Stimulated activated CD4-positive, alpha-beta T cell treated with anti-CD3 and anti-CD28 coated beads, TNF-alpha, amount 100 ng/mL, for 48 hours (primary cell): Measurements from ENCODE around the gene ZNF593OS.

ENCODE experiments used
- DNase-seq, 3 donors: peaks; one replicate each; pipeline ENCODE4 v3.0.0-alpha.2; 2020; ENCODE audit warnings: low read depth in 3 of 3

The ZNF593OS gene

GRCh38 chr1:26126321-26127084, 45.1 kb downstream of the ZNF593OS start:
- DNase-seq: no peak

DNA sequence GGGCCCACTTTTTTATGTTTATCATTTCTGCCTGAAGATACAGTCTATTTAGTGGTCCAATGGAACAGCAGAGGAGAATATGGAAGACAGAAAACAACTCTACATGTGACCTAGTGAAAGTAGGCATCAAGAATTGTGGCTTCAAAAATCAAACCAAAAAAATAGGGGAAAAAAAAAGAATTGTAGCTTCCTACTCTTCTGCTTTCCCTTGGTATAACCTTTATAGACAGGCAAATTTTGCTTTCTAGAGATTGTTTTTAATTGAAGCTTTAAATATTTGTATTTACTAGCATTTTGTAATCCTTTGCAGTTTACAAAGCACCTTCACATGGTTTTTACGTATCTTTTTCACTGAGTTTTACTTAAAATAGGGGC, 45.7 kb downstream of the ZNF593OS start:
- DNase-seq: no peak

- DNase-seq: no peak
Observed at GRCh38 chr1:26125382-26125781, 46.2 kb downstream of the ZNF593OS start.

- no peak for DNase-seq
Observed at GRCh38 chr1:26124418-26125331, 47.0 kb downstream of the ZNF593OS start.

DNA sequence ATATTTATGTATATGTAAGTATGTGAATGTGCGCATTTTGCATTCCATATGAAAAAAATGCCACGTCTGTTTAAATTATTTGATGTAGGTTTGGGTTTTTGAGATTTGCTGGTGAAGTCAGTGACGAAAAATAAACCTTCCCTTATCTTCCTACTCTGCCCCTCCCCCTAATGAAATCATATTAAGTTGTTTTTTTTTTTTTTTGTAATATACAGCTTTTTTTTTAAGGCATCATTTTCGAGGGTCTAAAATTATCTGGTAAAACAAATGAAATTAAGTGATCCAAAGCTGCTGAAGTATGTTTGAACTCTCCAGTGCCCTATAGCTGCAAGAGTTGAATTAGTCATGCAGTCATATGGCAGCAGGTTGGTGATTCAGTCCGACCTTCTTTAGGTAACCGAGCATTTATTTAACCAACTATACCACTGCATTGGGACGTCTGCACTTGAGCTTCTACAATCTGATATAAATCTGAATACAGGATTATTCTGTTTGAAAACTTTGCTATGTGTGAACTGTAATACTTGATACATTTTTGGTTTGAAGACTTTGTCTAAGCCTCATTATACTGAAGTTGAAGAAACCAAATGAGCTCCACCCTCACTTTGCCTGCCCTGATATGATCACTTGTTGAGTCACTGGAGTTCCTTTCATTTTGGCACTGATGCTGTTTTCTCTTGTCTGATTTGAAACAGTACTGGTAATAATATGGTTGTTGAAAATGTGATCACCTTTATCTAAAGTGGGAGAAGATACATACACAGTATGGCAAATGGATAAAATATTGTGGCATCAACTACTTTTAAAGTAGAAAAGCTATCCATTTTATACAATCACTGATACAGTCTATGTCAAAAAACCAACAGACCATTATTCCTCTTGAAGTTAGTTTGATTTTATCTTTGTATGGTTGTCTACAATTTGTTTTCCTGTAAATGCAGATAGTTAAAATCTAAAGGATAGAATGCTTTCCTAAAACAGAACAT, 48.4 kb downstream of the ZNF593OS start:
- no peak for DNase-seq

- DNase-seq: no peak
Observed at GRCh38 chr1:26121854-26122773, 49.5 kb downstream of the ZNF593OS start.

DNA sequence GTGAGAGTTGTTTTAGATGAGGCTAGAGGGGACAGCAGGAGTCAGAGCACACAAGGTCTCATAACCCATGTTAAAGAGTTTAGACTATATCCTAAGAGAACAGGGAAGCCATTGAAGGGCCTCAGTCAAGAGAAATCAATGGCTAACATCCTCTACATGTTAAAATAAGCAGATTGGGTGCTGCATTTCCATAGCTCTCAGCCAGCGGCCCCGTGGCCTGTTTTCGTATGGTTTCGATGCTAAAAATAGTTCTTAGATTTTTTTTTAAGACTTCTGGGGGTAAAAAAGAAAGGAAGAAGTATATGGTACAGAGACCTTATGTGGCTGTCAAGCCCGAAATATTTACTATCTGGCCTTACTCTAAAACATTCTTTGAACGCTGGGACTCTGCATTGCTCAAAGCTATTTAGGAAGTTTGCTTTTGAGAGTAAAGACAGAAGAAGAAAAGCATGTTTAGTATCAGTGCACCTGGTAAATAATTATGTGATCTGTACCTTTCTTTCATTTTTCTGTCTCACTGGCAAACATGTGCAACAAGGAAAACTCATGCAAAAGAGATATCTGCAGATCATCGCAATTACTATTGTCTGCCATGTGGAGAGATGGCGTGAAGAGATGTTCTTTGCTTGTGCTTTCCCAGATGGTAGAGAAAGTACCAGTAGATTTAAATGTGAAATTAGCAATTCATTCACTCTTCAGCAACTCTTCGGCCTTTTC, 51.6 kb downstream of the ZNF593OS start:
- no peak for DNase-seq
